Measurements from ENCODE around the gene OR13C8. TPM values are rescaled to one million over a fixed set of nuclear protein-coding genes. Genes with fewer than 3 reads are reported as not detected.
"Not testable (repeated sequence)": the region's sequence is repeated elsewhere in the genome, so short reads cannot be mapped to it uniquely, and the experiment has no call there.

Gene OR13C8, protein sequence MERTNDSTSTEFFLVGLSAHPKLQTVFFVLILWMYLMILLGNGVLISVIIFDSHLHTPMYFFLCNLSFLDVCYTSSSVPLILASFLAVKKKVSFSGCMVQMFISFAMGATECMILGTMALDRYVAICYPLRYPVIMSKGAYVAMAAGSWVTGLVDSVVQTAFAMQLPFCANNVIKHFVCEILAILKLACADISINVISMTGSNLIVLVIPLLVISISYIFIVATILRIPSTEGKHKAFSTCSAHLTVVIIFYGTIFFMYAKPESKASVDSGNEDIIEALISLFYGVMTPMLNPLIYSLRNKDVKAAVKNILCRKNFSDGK
- polyA plus RNA-seq (2013, experiment 1 of 2) = not detected
- polyA plus RNA-seq (2013, experiment 2 of 2) = not detected

DNA sequence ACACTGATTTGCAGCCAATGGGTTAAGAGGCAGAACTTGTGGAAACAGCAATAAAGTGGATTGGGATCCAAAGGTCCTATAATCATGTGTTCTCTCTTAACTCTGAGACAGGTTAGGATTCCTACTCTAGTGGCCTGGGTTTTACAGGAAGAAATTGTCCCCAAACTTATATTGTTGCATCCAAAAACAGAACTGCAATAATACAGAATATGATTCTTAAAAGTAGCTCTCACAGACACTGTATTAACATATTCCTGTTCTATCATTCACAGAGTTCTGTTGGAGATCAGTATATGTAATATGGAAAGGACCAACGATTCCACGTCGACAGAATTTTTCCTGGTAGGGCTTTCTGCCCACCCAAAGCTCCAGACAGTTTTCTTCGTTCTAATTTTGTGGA, at the start of gene OR13C8:
Gene OR13C8 (plus strand): TSS at position 301 of the 400 bp plus-strand sequence. CDS start 0 bp downstream, at position 301.
- Histone ChIP-seq H3K4me3 (ENCODE audit: low read length in 2 of 2) (no peak within 1 kb of the TSS), H3K4me1 (ENCODE audit: control insufficient read depth in 2 of 2, insufficient read depth in 1 of 2, low read depth in 1 of 2, low read length in 2 of 2) (peaks cover 0 to 2% of the 10 kb centered on the region in 2 donors), H3K36me3 (replicated peaks in 1 of 2; ENCODE audit: control insufficient read depth in 2 of 2, insufficient read depth in 2 of 2, low read length in 2 of 2) (no peaks in the 10 kb centered on the region), H3K23ac (ENCODE audit: low read depth, low read length, poor library complexity) (no peak within 1 kb of the TSS), H4K91ac (ENCODE audit: low read depth, low read length, poor library complexity) (no peak within 1 kb of the TSS), H3K18ac (ENCODE audit: low read length) (no peak within 1 kb of the TSS), H3K14ac (ENCODE audit: low read length) (no peak within 1 kb of the TSS), H3K4me2 (ENCODE audit: insufficient read depth, low read length, poor library complexity, severe bottlenecking) (no peak within 1 kb of the TSS), H3K79me1 (ENCODE audit: low read depth, low read length) (no peaks in the 10 kb centered on the region), H3K9ac (ENCODE audit: low read depth, low read length, poor library complexity) (no peak within 1 kb of the TSS), H2BK12ac (ENCODE audit: low read length) (no peak within 1 kb of the TSS), H4K8ac (ENCODE audit: low read depth, low read length) (no peak within 1 kb of the TSS), H2AFZ (ENCODE audit: low read length) (no peak within 1 kb of the TSS), H3K27ac (replicated peaks; ENCODE audit: low read length) (no peak within 1 kb of the TSS), H2BK15ac (ENCODE audit: low read length) (no peak within 1 kb of the TSS), H3K4ac (ENCODE audit: low read length) (no peak within 1 kb of the TSS), H2BK120ac (ENCODE audit: low read depth, low read length) (no peak within 1 kb of the TSS), H3K9me3 (replicated peaks in 1 of 2; ENCODE audit: control insufficient read depth in 2 of 2, insufficient read depth in 1 of 2, low read depth in 1 of 2, low read length in 2 of 2) (no peaks in the 10 kb centered on the region), H2BK5ac (ENCODE audit: low read length) (no peak within 1 kb of the TSS), H3K27me3 (ENCODE audit: control insufficient read depth in 3 of 3, insufficient read depth in 3 of 3, low read depth in 1 of 3, low read length in 3 of 3) (no peaks in the 10 kb centered on the region), H2AK5ac (ENCODE audit: low read depth, low read length) (no peak within 1 kb of the TSS)
- DNase-seq (ENCODE audit: low spot score) = no peak
- no CpG with 5 or more reads among the region's 4 CpGs for WGBS, 2 donors (ENCODE audit: extremely low coverage in 2 of 2, insufficient read length in 2 of 2, insufficient replicate concordance in 1 of 2)

DNA sequence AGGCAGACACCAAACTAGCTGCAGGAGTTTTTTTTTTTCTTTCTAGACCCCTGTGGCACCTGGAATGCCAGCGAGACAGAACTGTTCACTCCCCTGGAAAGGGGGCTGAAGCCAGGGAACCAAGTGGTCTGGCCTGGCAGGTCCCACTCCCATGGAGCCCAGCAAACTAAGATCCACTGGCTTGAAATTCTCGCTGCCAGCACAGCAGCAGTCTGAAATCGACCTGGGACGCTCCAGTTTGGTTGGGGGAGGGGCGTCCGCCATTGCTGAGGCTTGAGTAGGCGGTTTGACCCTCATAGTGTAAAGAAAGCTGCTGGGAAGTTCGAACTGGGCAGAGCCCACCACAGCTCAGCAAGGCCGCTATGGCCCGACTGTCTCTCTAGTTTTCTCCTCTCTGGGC, 48.7 kb upstream of the OR13C8 start:
- H2AFZ ChIP-seq (ENCODE audit: low read length) = peak overlapping the region; percentile 49
- not testable (repeated sequence) for H3K4ac ChIP-seq (ENCODE audit: low read length); H3K27ac ChIP-seq (replicated peaks; ENCODE audit: low read length); H3K23ac ChIP-seq (ENCODE audit: low read depth, low read length, poor library complexity); H4K8ac ChIP-seq (ENCODE audit: low read depth, low read length); H3K36me3 ChIP-seq (replicated peaks in 1 of 2; ENCODE audit: control insufficient read depth in 2 of 2, insufficient read depth in 2 of 2, low read length in 2 of 2); H2BK5ac ChIP-seq (ENCODE audit: low read length); H2BK12ac ChIP-seq (ENCODE audit: low read length); H3K14ac ChIP-seq (ENCODE audit: low read length); H3K18ac ChIP-seq (ENCODE audit: low read length); DNase-seq (ENCODE audit: low spot score); H3K9ac ChIP-seq (ENCODE audit: low read depth, low read length, poor library complexity); H2BK15ac ChIP-seq (ENCODE audit: low read length); H3K79me1 ChIP-seq (ENCODE audit: low read depth, low read length); H3K9me3 ChIP-seq (replicated peaks in 1 of 2; ENCODE audit: control insufficient read depth in 2 of 2, insufficient read depth in 1 of 2, low read depth in 1 of 2, low read length in 2 of 2); H2AK5ac ChIP-seq (ENCODE audit: low read depth, low read length); H3K4me3 ChIP-seq (ENCODE audit: low read length in 2 of 2); H3K27me3 ChIP-seq (ENCODE audit: control insufficient read depth in 3 of 3, insufficient read depth in 3 of 3, low read depth in 1 of 3, low read length in 3 of 3); H3K4me1 ChIP-seq (ENCODE audit: control insufficient read depth in 2 of 2, insufficient read depth in 1 of 2, low read depth in 1 of 2, low read length in 2 of 2); H2BK120ac ChIP-seq (ENCODE audit: low read depth, low read length); H4K91ac ChIP-seq (ENCODE audit: low read depth, low read length, poor library complexity); H3K4me2 ChIP-seq (ENCODE audit: insufficient read depth, low read length, poor library complexity, severe bottlenecking)
- WGBS, 2 donors (ENCODE audit: extremely low coverage in 2 of 2, insufficient read length in 2 of 2, insufficient replicate concordance in 1 of 2) = no CpG with 5 or more reads among the region's 10 CpGs

DNA sequence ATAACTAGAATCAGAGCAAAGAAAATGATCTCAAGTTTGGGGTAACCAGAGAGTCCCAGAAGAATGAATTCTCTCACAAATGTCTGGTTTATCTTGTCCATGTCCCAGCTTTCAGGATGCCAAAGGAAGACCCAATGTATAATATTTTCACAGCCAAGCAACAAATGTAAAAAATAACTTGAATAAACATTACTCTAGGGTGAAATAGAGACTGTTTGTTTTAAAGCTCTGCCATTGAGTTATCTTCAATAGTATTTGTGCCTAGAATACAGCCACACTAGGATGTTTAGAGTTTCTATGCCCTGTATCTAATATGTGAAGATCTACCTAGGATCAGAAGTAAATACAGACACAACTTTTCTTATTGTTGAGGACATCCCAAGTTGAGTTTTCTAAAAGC, 41.9 kb upstream of the OR13C8 start, which contains the start of gene OR13C4:
Gene OR13C4 (minus strand): TSS at position 101 of the 400 bp plus-strand sequence. CDS start 0 bp downstream, at position 101.
- no peak for DNase-seq (ENCODE audit: low spot score)
- H3K9ac ChIP-seq (ENCODE audit: low read depth, low read length, poor library complexity) = no peak within 1 kb of the TSS
- H3K79me1 ChIP-seq (ENCODE audit: low read depth, low read length) = no peaks in the 10 kb centered on the region
- H3K23ac ChIP-seq (ENCODE audit: low read depth, low read length, poor library complexity) = no peak within 1 kb of the TSS
- H3K36me3 ChIP-seq (replicated peaks in 1 of 2; ENCODE audit: control insufficient read depth in 2 of 2, insufficient read depth in 2 of 2, low read length in 2 of 2) = no peaks in the 10 kb centered on the region
- H3K27me3 ChIP-seq (ENCODE audit: control insufficient read depth in 3 of 3, insufficient read depth in 3 of 3, low read depth in 1 of 3, low read length in 3 of 3) = peaks cover 0 to 1% (median 0%) of the 10 kb centered on the region in 3 experiments
- no peak within 1 kb of the TSS for H3K18ac ChIP-seq (ENCODE audit: low read length)
- no peak within 1 kb of the TSS for H3K14ac ChIP-seq (ENCODE audit: low read length)
- no peaks in the 10 kb centered on the region for H3K9me3 ChIP-seq (replicated peaks in 1 of 2; ENCODE audit: control insufficient read depth in 2 of 2, insufficient read depth in 1 of 2, low read depth in 1 of 2, low read length in 2 of 2)
- H3K4ac ChIP-seq (ENCODE audit: low read length) = no peak within 1 kb of the TSS
- no peak within 1 kb of the TSS for H2BK12ac ChIP-seq (ENCODE audit: low read length)
- H3K27ac ChIP-seq (replicated peaks; ENCODE audit: low read length) = no peak within 1 kb of the TSS
- H2AK5ac ChIP-seq (ENCODE audit: low read depth, low read length) = no peak within 1 kb of the TSS
- H2AFZ ChIP-seq (ENCODE audit: low read length) = no peak within 1 kb of the TSS
- no peak within 1 kb of the TSS for H2BK5ac ChIP-seq (ENCODE audit: low read length)
- no peak within 1 kb of the TSS for H3K4me2 ChIP-seq (ENCODE audit: insufficient read depth, low read length, poor library complexity, severe bottlenecking)
- no peak within 1 kb of the TSS for H2BK15ac ChIP-seq (ENCODE audit: low read length)
- no peak within 1 kb of the TSS for H4K91ac ChIP-seq (ENCODE audit: low read depth, low read length, poor library complexity)
- H3K4me1 ChIP-seq (ENCODE audit: control insufficient read depth in 2 of 2, insufficient read depth in 1 of 2, low read depth in 1 of 2, low read length in 2 of 2) = no peaks in the 10 kb centered on the region
- no peak within 1 kb of the TSS for H4K8ac ChIP-seq (ENCODE audit: low read depth, low read length)
- H2BK120ac ChIP-seq (ENCODE audit: low read depth, low read length) = no peak within 1 kb of the TSS
- no peak within 1 kb of the TSS for H3K4me3 ChIP-seq (ENCODE audit: low read length in 2 of 2)

DNA sequence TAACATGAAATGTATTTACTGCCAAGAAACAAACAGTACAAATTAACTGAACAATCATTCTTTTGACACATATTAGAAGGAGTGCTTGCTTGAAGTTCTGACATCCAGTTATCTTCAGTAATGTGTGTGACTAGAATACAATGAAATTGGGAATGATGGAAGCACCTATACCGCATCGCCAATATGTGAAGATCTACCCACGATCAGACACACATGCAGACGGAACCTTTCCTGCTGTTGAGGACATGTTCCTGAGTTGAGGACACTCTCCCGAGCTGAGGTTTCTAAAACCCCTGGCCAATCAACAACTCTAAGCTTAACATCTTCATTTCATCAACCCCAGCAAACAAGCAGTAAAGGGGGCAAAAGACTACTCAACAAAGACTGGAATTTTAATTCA, 32.2 kb upstream of the OR13C8 start, which contains the start of gene OR13C3:
Gene OR13C3 (minus strand): TSS at position 101 of the 400 bp plus-strand sequence. CDS start 133 bp downstream, outside the sequence.
- Histone ChIP-seq H3K4me1 (ENCODE audit: control insufficient read depth in 2 of 2, insufficient read depth in 1 of 2, low read depth in 1 of 2, low read length in 2 of 2) (no peaks in the 10 kb centered on the region), H2AFZ (ENCODE audit: low read length) (no peak within 1 kb of the TSS), H3K27me3 (ENCODE audit: control insufficient read depth in 3 of 3, insufficient read depth in 3 of 3, low read depth in 1 of 3, low read length in 3 of 3) (no peaks in the 10 kb centered on the region), H3K9ac (ENCODE audit: low read depth, low read length, poor library complexity) (no peak within 1 kb of the TSS), H3K4ac (ENCODE audit: low read length) (no peak within 1 kb of the TSS), H4K8ac (ENCODE audit: low read depth, low read length) (no peak within 1 kb of the TSS), H2BK15ac (ENCODE audit: low read length) (no peak within 1 kb of the TSS), H2BK120ac (ENCODE audit: low read depth, low read length) (no peak within 1 kb of the TSS), H2BK5ac (ENCODE audit: low read length) (no peak within 1 kb of the TSS), H3K36me3 (replicated peaks in 1 of 2; ENCODE audit: control insufficient read depth in 2 of 2, insufficient read depth in 2 of 2, low read length in 2 of 2) (no peaks in the 10 kb centered on the region), H3K79me1 (ENCODE audit: low read depth, low read length) (no peaks in the 10 kb centered on the region), H4K91ac (ENCODE audit: low read depth, low read length, poor library complexity) (no peak within 1 kb of the TSS), H3K14ac (ENCODE audit: low read length) (no peak within 1 kb of the TSS), H3K27ac (replicated peaks; ENCODE audit: low read length) (no peak within 1 kb of the TSS), H3K18ac (ENCODE audit: low read length) (no peak within 1 kb of the TSS), H2AK5ac (ENCODE audit: low read depth, low read length) (no peak within 1 kb of the TSS), H3K4me2 (ENCODE audit: insufficient read depth, low read length, poor library complexity, severe bottlenecking) (no peak within 1 kb of the TSS), H3K4me3 (ENCODE audit: low read length in 2 of 2) (no peak within 1 kb of the TSS), H3K9me3 (replicated peaks in 1 of 2; ENCODE audit: control insufficient read depth in 2 of 2, insufficient read depth in 1 of 2, low read depth in 1 of 2, low read length in 2 of 2) (no peaks in the 10 kb centered on the region), H2BK12ac (ENCODE audit: low read length) (no peak within 1 kb of the TSS), H3K23ac (ENCODE audit: low read depth, low read length, poor library complexity) (no peak within 1 kb of the TSS)
- no peak for DNase-seq (ENCODE audit: low spot score)
- no CpG with 5 or more reads among the region's 5 CpGs for WGBS, 2 donors (ENCODE audit: extremely low coverage in 2 of 2, insufficient read length in 2 of 2, insufficient replicate concordance in 1 of 2)

Measured in neuronal stem cell (in vitro differentiated cells).